ENCODE data around the gene SPOCK1.

The SPOCK1 gene

GRCh38 chr5:137320056-137321045 lies 178.8 kb downstream of the SPOCK1 start:
- intact Hi-C loops (cut with DNase I; ENCODE audit: low total_unique reads) = loop anchor here (5.0 kb wide), 1 partner anchor 177 kb away; the partner anchor contains the start of gene SPOCK1
- Histone ChIP-seq H3K4me3 (no peak overlapping the region), H3K27ac (no peak overlapping the region), H3K27me3 (no peaks in the 10 kb centered on the region), H3K9me3 (no peaks in the 10 kb centered on the region), H3K36me3 (no peaks in the 10 kb centered on the region), H3K4me1 (peaks cover 0 to 26% (median 17%) of the 10 kb centered on the region in 4 donors)
- no peak for DNase-seq
- TF ChIP-seq CTCF (IDR thresholded peaks at IDR 0.05) = peak; percentile 84 to 85

- no peak for TF ChIP-seq CTCF (IDR thresholded peaks at IDR 0.05)
- intact Hi-C loops (cut with DNase I; ENCODE audit: low total_unique reads) = no loop called here
- Histone ChIP-seq H3K36me3 (no peaks in the 10 kb centered on the region), H3K4me3 (no peak overlapping the region), H3K27ac (no peak overlapping the region), H3K4me1 (peaks cover 0 to 32% (median 18%) of the 10 kb centered on the region in 4 donors), H3K9me3 (no peaks in the 10 kb centered on the region), H3K27me3 (no peaks in the 10 kb centered on the region)
- DNase-seq = no peak
These were observed 181.1 kb downstream of the SPOCK1 start for GRCh38 chr5:137318027-137318426.

- intact Hi-C loops (cut with DNase I; ENCODE audit: low total_unique reads) = no loop called here
These were observed 182.8 kb downstream of the SPOCK1 start for GRCh38 chr5:137316346-137316736.

GRCh38 chr5:137315534-137316345 lies 183.4 kb downstream of the SPOCK1 start:
- H3K27ac ChIP-seq = peak overlapping the region in 1 of 2 donors; percentile 31
- no peak for TF ChIP-seq CTCF (IDR thresholded peaks at IDR 0.05)
- H3K4me3 ChIP-seq = no peak overlapping the region
- no peaks in the 10 kb centered on the region for H3K9me3 ChIP-seq
- H3K4me1 ChIP-seq = peaks cover 0 to 37% (median 21%) of the 10 kb centered on the region in 4 donors
- intact Hi-C loops (cut with DNase I; ENCODE audit: low total_unique reads) = no loop called here
- H3K36me3 ChIP-seq = no peaks in the 10 kb centered on the region
- H3K27me3 ChIP-seq = no peaks in the 10 kb centered on the region
- peak in 1 of 2 donors; percentile 53 for DNase-seq

More at GRCh38 chr5:137316346-137316736, 182.8 kb downstream of the SPOCK1 start:
- Histone ChIP-seq H3K9me3 (no peaks in the 10 kb centered on the region), H3K4me3 (no peak overlapping the region), H3K27me3 (no peaks in the 10 kb centered on the region), H3K36me3 (no peaks in the 10 kb centered on the region), H3K27ac (no peak overlapping the region), H3K4me1 (peaks cover 0 to 32% (median 18%) of the 10 kb centered on the region in 4 donors)
- DNase-seq = no peak
- TF ChIP-seq CTCF (IDR thresholded peaks at IDR 0.05) = no peak

GRCh38 chr5:137315109-137315508 lies 184.0 kb downstream of the SPOCK1 start:
- no peak for DNase-seq
- Histone ChIP-seq H3K9me3 (no peaks in the 10 kb centered on the region), H3K4me1 (peaks cover 0 to 41% (median 27%) of the 10 kb centered on the region in 4 donors), H3K27me3 (no peaks in the 10 kb centered on the region), H3K36me3 (no peaks in the 10 kb centered on the region), H3K27ac (peak overlapping the region in 1 of 2 donors; percentile 31), H3K4me3 (no peak overlapping the region)
- TF ChIP-seq CTCF (IDR thresholded peaks at IDR 0.05) = no peak
- intact Hi-C loops (cut with DNase I; ENCODE audit: low total_unique reads) = no loop called here

Measured in tibial artery (tissue), 4 donors.